ENCODE results near the gene KIF9.
"Not testable (repeated sequence)": the region's sequence is repeated elsewhere in the genome, so short reads cannot be mapped to it uniquely, and the experiment has no call there.

KIF9 gene

GRCh38 chr3:47294392-47294791 lies 11.8 kb upstream of the KIF9 start:
- FAIRE-seq = no peak

- no peak for FAIRE-seq
Measured at GRCh38 chr3:47293822-47294221, 11.2 kb upstream of the KIF9 start.

- not testable (repeated sequence) for FAIRE-seq
Measured at GRCh38 chr3:47291754-47292420, 9.3 kb upstream of the KIF9 start.

- FAIRE-seq = no peak
Measured at GRCh38 chr3:47291158-47291753, 8.7 kb upstream of the KIF9 start.

GRCh38 chr3:47288966-47289910 lies 6.6 kb upstream of the KIF9 start:
- FAIRE-seq = no peak

- FAIRE-seq = no peak
Measured at GRCh38 chr3:47283591-47284364, 1.2 kb upstream of the KIF9 start.

- FAIRE-seq = no peak
Measured at GRCh38 chr3:47283193-47283537, 566 bp upstream of the KIF9 start.

GRCh38 chr3:47280519-47280918 lies 2.1 kb downstream of the KIF9 start:
- FAIRE-seq = no peak

GRCh38 chr3:47276558-47276957 lies 6.0 kb downstream of the KIF9 start:
- FAIRE-seq = no peak

- FAIRE-seq = no peak
Measured at GRCh38 chr3:47274652-47275051, 7.9 kb downstream of the KIF9 start.

GRCh38 chr3:47273564-47273963 lies 9.0 kb downstream of the KIF9 start:
- FAIRE-seq = no peak

GRCh38 chr3:47270526-47270925 lies 12.1 kb downstream of the KIF9 start:
- no peak for FAIRE-seq

- FAIRE-seq = no peak
Measured at GRCh38 chr3:47267490-47267824, 15.1 kb downstream of the KIF9 start.

- FAIRE-seq = no peak
Measured at GRCh38 chr3:47266709-47267489, 15.7 kb downstream of the KIF9 start.

GRCh38 chr3:47265725-47266428 lies 16.7 kb downstream of the KIF9 start:
- no peak for FAIRE-seq

- no peak for FAIRE-seq
Measured at GRCh38 chr3:47265008-47265407, 17.6 kb downstream of the KIF9 start.

GRCh38 chr3:47261301-47261700 lies 21.3 kb downstream of the KIF9 start:
- FAIRE-seq = no peak

GRCh38 chr3:47260605-47261004 lies 22.0 kb downstream of the KIF9 start:
- FAIRE-seq = no peak

- no peak for FAIRE-seq
Measured at GRCh38 chr3:47259114-47259513, 23.5 kb downstream of the KIF9 start.

- not testable (repeated sequence) for FAIRE-seq
Measured at GRCh38 chr3:47256331-47256730, 26.3 kb downstream of the KIF9 start.

GRCh38 chr3:47251689-47252088 lies 30.9 kb downstream of the KIF9 start:
- FAIRE-seq = no peak

- not testable (repeated sequence) for FAIRE-seq
Measured at GRCh38 chr3:47251085-47251484, 31.5 kb downstream of the KIF9 start.
